ENCODE results near the gene DNAH17.

DNA sequence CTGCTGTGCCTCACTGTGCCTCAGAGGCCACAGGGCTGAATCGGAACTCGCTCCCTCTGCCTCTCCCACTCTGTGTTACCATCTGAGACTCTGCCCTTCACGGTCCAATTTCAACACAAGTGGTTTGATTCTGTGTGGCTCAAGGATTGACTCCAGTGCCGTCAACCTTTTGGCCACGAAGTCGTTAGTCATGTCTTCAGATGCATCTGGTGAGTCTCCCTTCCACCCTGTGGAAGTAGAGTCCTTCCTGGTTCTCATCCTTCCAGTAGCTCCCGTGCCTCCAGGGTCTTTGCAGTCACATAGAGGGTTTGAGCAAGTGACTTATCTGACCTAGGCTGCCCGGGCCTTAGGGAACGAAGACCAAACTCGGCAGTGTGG, 147.6 kb downstream of the DNAH17 start:
- TF ChIP-seq POU5F1 (IDR thresholded peaks at IDR 0.05; ENCODE audit: low read depth, low read length) (no peak), EZH2 (IDR thresholded peaks at IDR 0.05; ENCODE audit: low read depth, low read length, severe bottlenecking) (no peak), TAF1 (IDR thresholded peaks at IDR 0.05; ENCODE audit: low read depth, low read length) (no peak), TBP (IDR thresholded peaks at IDR 0.05; ENCODE audit: low read depth, low read length) (no peak), FOSL1 (IDR thresholded peaks at IDR 0.05; ENCODE audit: insufficient read depth, low read depth, low read length) (no peak), BRCA1 (IDR thresholded peaks at IDR 0.05; ENCODE audit: low read depth, low read length) (no peak), NANOG (IDR thresholded peaks at IDR 0.05; ENCODE audit: insufficient read depth, low read depth, low read length, poor library complexity, severe bottlenecking) (no peak), RAD21 (IDR thresholded peaks at IDR 0.05 in 1 of 2, conservative IDR thresholded peaks at IDR 0.05 in 1 of 2; ENCODE audit: low read depth in 2 of 2, low read length in 2 of 2) (no peak), POLR2AphosphoS5 (IDR thresholded peaks at IDR 0.05; ENCODE audit: low read depth, low read length) (no peak), ZNF274 (IDR thresholded peaks at IDR 0.05; ENCODE audit: borderline replicate concordance, extremely low read depth, low read length) (no peak)
- TF ChIP-seq, protein P1, sequence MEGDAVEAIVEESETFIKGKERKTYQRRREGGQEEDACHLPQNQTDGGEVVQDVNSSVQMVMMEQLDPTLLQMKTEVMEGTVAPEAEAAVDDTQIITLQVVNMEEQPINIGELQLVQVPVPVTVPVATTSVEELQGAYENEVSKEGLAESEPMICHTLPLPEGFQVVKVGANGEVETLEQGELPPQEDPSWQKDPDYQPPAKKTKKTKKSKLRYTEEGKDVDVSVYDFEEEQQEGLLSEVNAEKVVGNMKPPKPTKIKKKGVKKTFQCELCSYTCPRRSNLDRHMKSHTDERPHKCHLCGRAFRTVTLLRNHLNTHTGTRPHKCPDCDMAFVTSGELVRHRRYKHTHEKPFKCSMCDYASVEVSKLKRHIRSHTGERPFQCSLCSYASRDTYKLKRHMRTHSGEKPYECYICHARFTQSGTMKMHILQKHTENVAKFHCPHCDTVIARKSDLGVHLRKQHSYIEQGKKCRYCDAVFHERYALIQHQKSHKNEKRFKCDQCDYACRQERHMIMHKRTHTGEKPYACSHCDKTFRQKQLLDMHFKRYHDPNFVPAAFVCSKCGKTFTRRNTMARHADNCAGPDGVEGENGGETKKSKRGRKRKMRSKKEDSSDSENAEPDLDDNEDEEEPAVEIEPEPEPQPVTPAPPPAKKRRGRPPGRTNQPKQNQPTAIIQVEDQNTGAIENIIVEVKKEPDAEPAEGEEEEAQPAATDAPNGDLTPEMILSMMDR (IDR thresholded peaks at IDR 0.05; ENCODE audit: control extremely low read depth in 1 of 3, insufficient read depth in 1 of 3, low read depth in 1 of 3, low read length in 3 of 3): no peak
- TF ChIP-seq, protein P2, sequence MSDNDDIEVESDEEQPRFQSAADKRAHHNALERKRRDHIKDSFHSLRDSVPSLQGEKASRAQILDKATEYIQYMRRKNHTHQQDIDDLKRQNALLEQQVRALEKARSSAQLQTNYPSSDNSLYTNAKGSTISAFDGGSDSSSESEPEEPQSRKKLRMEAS (IDR thresholded peaks at IDR 0.05): no peak
